ENCODE measurements around the gene LINC00237.

LINC00237 gene

DNA sequence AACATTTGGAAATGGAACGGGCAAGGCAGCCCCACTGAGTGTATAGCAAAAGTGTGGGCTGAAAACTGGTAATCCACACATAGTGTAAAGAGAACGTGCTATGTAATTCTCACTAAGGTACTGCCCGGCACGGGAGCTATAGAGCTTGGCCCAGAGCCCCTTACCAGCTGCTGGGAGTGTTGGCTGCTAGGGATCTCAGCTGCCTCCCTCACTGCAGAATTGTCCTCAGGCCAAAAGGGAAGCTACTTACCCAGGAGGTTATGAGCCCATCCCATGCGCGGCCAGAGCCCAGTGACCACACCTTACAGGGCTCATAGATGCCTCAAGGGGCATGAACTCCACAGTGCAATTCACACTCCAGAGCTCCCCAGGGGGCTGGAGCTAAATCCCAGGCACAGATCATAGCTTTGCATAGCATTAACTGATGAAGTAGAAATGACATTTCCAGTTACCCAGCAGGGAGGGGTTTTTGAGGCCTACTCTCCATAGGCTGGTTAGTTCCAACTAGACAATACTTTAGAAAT, 56.8 kb downstream of the LINC00237 start:
- H3K27me3 ChIP-seq (ENCODE audit: control insufficient read depth, insufficient read depth, low read length): no peaks in the 10 kb centered on the region
- no peak overlapping the region for H3K4me3 ChIP-seq (ENCODE audit: low read length)
- H3K4me1 ChIP-seq (ENCODE audit: control insufficient read depth, insufficient read depth, low read length): no peaks in the 10 kb centered on the region
- no peak overlapping the region for H3K9ac ChIP-seq (ENCODE audit: low read length)
- no peaks in the 10 kb centered on the region for H3K36me3 ChIP-seq (ENCODE audit: control insufficient read depth, insufficient read depth, low read length)
- H3K27ac ChIP-seq (ENCODE audit: low read depth, low read length): no peak overlapping the region

GRCh38 chr20:21048841-21049273, 57.3 kb downstream of the LINC00237 start:
- Histone ChIP-seq H3K9ac (ENCODE audit: low read length) (no peak overlapping the region), H3K4me1 (ENCODE audit: control insufficient read depth, insufficient read depth, low read length) (no peaks in the 10 kb centered on the region), H3K36me3 (ENCODE audit: control insufficient read depth, insufficient read depth, low read length) (no peaks in the 10 kb centered on the region), H3K27me3 (ENCODE audit: control insufficient read depth, insufficient read depth, low read length) (no peaks in the 10 kb centered on the region), H3K4me3 (ENCODE audit: low read length) (no peak overlapping the region), H3K27ac (ENCODE audit: low read depth, low read length) (no peak overlapping the region)

- no peaks in the 10 kb centered on the region for H3K4me1 ChIP-seq (ENCODE audit: control insufficient read depth, insufficient read depth, low read length)
- H3K27me3 ChIP-seq (ENCODE audit: control insufficient read depth, insufficient read depth, low read length): no peaks in the 10 kb centered on the region
- H3K4me3 ChIP-seq (ENCODE audit: low read length): no peak overlapping the region
- H3K27ac ChIP-seq (ENCODE audit: low read depth, low read length): no peak overlapping the region
- H3K36me3 ChIP-seq (ENCODE audit: control insufficient read depth, insufficient read depth, low read length): no peaks in the 10 kb centered on the region
- no peak overlapping the region for H3K9ac ChIP-seq (ENCODE audit: low read length)
Measured at GRCh38 chr20:21047981-21048380, 58.2 kb downstream of the LINC00237 start.

- Histone ChIP-seq H3K27ac (ENCODE audit: low read depth, low read length) (no peak overlapping the region), H3K4me1 (ENCODE audit: control insufficient read depth, insufficient read depth, low read length) (no peaks in the 10 kb centered on the region), H3K4me3 (ENCODE audit: low read length) (no peak overlapping the region), H3K27me3 (ENCODE audit: control insufficient read depth, insufficient read depth, low read length) (no peaks in the 10 kb centered on the region), H3K9ac (ENCODE audit: low read length) (no peak overlapping the region), H3K36me3 (ENCODE audit: control insufficient read depth, insufficient read depth, low read length) (no peaks in the 10 kb centered on the region)
Measured at GRCh38 chr20:21046413-21047070, 59.6 kb downstream of the LINC00237 start.
